ENCODE results near the gene EAPP.
A peak's percentile ranks its signal among the peaks of the same experiment; 100 is the strongest.
"Not testable (repeated sequence)": the region's sequence is repeated elsewhere in the genome, so short reads cannot be mapped to it uniquely, and the experiment has no call there.

The EAPP gene

DNA sequence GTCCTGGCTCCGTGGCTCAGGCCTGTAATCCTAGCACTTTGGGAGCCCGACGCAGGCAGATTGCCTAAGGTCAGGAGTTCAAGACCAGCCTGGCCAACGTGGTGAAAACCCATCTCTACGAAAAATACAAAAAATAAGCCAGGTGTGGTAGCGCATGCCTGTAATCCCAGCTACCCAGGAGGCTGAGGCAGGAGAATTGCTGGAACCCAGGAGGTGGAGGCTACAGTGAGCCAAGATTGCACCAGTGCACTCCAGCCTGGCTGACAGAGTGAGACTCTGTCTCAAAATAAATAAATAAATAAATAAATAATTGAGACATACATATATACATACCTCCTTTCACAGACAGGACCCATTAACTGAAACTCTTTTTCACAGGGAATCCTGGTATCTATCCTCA is 1.4 kb downstream of the EAPP start:
- not testable (repeated sequence) for DNase-seq

DNA sequence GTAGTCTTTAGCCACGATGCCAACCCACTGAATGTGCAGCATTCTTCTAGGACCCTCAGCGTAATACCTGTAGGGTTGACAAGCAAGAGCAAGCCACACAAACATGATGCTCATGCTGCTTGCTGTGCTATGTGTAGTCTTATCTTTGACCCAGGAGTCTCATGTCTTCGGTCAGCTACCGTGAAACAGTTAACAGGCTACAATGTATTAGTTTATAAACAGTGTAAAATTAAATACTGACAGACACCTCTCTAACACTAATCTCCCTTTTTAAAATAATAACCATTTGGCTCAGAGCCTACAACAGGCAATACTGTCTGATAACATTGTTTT is 1.9 kb downstream of the EAPP start:
- DNase-seq = no peak

DNA sequence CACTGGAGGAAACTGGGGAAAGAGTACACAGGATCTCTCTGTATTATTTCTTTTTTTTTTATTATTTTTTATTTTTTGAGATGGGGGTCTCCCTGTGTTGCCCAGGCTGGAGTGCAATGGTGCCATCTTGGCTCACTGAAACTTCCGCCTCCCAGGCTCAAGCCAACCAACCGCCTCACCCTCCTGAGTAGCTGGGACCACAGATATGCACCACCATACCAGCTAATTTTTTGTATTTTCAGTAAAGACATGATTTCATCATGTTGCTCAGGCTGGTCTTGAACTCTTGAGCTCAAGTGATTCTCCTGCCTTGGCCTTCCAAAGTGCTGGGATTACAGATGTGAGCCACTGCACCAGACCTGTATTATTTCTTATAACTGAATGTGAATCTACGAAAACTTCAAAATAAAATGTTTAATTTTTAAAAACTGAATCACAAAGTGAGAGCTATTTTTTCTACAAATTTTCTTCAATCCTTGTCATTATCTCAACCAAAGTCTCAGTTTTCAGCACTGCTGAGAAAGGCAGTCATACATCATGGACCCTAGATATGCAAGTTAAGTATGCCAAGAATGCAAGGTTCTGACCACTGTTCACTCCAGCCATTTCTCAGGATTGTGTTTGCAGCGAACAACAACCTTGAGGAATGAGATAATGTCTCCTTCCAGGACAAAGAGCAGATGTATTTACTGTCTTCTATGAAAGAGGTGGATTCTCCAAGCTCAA is 2.4 kb downstream of the EAPP start:
- DNase-seq = peak; percentile 56

DNA sequence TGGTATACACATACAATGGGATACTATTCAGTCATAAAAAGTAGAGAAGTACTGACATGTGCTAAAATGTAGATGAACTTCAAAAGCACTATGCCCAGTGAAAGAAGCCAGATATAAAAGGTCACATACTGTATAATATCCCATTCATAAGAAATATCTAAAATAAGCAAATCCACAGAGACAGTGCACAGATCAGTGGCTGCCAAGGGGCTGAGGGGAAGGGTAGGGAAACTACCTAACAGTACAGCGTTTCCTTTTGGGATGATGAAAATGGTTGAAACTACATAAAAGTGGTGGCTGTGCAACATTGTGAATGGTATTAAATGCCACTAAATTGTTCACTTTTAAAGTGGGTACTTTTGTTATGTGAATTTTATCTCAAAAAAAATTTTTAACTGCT is 11.9 kb downstream of the EAPP start:
- no peak for DNase-seq

GRCh38 chr14:34524216-34524615 is 15.3 kb downstream of the EAPP start:
- not testable (repeated sequence) for DNase-seq

DNA sequence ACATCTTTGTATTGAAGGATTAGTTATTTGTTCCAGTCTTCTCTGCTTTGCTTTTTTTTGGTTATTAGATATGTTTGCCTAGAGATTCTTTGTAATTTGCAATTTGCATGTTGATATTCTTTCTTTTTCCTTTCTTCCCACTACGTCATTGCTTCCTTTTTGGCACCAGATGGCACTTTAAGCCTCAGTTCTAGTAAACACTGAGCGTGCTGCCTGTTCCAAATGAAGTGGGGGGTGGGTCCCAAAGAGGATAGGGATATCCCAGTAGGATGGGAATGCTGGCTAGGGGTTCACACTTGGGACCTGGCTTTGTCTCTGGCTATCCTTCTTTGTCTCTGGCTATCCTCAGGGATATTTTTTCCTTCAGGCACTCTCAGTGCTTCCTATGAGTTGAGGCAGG is 17.0 kb downstream of the EAPP start:
- no peak for DNase-seq

DNA sequence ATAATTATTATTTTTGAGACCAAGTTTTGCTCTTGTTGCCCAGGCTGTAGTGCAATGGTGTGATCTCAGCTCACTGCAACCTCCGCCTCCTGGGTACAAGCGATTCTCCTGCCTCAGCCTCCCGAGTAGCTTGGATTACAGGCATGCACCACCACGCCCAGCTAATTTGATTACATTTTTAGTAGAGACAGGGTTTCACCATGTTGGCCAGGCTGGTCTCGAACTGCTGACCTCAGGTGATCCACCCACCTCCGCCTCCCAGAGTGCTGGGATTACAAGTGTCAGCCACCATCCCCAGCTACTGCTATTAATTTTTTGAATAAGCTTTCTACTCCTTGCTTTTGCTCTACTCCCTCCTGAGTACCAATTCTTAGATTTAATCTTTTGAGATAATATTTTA is 18.4 kb downstream of the EAPP start:
- DNase-seq = not testable (repeated sequence)

DNA sequence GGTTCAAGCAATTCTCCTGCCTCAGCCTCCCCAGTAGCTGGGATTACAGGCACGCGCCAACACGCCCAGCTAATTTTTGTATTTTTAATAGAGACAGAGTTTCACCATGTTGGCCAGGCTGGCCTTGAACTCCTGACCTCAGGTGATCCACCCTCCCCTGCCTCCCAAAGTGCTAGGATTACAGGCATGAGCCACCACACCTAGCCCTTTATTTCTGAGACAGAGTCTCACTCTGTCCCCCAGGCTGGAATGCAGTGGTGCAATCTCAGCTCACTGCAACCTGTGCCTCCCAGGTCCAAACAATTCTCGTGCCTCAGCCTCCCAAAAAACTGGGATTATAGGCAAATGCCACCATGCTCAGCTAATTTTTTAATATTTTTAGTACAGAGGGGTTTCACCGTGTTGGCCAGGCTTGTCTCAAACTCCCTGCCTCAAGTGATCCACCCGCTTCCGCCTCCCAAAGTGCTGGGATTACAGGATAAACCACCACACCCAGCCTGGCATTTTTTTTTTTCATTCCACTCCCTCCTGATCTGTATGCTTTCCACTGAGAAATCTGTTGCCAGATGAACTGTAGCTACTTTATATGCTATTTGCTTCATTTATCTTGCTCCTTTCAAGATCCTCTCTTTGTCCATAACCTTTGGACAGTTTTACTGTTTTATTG is 19.1 kb downstream of the EAPP start:
- DNase-seq = not testable (repeated sequence)

- DNase-seq = no peak
Observed at GRCh38 chr14:34507884-34508283, 31.6 kb downstream of the EAPP start.

GRCh38 chr14:34507459-34507858 is 32.0 kb downstream of the EAPP start:
- no peak for DNase-seq

GRCh38 chr14:34505124-34505491 is 34.4 kb downstream of the EAPP start:
- not testable (repeated sequence) for DNase-seq

GRCh38 chr14:34504027-34504426 is 35.5 kb downstream of the EAPP start:
- DNase-seq = not testable (repeated sequence)

- DNase-seq = peak; percentile 77
Observed at GRCh38 chr14:34502545-34503225, 36.8 kb downstream of the EAPP start.

DNA sequence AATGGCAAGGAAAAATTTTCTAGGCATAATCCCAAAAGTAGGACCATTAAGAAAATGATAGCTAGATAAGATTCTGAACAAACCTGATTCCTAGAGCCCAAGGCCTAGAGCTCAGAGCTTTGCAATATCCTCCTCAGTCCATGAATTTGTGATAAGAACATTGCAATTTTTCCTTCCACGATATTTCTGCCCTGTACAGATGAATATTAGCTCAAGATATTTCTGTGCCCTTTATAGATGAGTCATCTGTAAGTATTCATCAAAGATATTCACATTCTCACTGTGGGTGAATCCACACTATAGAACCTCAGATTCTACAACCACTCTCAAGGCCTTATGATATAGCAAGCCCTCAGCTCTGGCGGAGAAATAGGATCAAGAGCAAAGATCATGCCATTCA is 37.5 kb downstream of the EAPP start:
- peak; percentile 53 for DNase-seq

DNA sequence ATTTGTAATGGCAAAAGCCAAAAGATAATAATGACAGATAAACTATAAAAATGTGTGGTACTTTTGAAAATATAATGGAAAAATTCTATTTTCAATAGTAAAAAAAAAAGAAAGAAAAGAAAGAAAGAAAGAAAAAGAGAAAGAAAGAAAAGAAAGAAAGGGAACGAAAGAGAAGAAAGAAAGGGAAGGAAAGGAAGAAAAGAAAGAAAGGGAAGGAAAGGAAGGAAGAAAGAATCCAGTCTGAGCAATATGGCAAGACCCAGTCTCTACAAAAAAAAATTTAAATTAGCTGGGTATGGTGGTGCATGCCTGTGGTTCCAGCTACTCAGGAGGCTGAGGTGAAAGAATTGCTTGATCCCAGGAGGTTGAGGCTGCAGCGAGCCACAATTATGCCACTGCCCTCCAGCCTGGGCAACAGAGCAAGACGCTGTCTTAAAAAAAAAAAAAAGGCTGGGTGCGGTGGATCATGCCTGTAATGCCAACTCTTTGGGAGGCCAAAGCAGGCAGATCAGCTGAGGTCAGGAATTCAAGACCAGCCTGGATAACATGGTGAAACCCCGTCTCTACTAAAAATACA is 38.4 kb downstream of the EAPP start:
- DNase-seq = peak; percentile 50

- DNase-seq = no peak
Observed at GRCh38 chr14:34498684-34499412, 40.7 kb downstream of the EAPP start.

DNA sequence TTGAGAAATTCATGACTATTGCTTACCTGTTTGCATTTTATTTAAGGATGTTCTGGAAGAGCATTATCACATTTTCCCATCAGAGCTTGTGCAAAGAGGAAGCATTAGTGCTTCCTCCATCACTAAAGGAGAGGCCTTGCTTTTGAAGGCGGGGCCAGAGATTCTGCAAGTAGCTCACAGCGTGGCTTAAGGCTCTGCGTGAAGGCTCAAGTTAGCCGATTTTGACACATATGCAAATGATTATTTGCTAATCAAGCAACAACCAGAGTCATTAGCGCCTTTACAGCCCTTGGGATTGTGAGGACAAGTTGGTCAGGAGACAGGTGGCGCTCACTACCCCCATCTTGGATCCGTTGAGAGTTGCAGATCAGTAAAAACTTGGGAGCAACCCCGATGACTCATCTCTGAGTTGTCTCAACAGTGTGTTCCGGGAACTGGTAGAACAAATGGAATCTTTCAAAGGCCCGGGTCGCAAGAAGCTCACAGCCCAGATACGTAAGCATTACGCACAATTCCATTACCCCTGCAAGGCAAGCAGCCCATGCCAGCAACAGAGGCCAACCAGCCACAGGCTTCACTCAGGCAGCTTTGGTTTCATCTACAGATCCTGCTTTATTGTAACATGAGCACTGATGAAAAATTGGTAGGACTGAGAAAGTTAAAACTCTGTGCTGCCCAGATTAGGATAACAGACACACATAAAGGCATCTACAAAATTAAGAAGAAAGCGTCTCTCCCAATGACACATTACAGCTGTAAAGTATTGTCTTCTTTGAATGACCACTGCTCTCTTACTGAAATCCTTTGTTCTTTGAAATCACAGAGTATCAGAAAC is 42.6 kb downstream of the EAPP start:
- peak; percentile 95 for DNase-seq

DNA sequence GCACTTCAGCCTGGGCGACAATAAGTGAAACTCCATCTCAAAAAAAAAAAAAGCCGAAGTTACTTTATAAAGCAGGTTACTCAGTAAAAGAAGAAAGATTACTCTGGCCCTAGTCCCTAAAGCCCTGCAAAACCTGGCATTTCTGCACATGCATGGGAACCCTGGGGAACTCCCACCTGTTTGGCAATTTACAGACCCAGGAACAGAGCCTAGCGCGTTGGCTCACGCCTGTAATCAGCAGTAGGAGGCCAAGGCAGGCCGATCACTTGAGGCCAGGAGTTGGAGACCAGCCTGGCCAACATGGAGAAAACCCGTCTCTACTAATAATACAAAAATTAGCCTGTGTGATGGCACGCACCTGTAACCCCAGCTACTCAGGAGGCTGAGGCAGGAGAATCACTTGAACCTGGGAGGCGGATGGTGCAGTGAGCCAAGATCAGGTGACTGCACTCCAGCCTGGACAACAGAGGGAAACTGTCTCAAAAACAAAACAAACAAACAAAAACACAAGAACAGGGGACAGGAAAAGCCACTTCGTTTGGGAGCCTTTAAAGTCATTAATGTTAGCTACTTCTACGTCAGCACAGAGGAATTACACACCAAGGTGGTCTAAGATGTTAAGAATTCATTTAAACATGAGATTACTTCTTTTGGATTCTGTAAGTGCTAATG is 43.4 kb downstream of the EAPP start:
- DNase-seq = no peak

DNA sequence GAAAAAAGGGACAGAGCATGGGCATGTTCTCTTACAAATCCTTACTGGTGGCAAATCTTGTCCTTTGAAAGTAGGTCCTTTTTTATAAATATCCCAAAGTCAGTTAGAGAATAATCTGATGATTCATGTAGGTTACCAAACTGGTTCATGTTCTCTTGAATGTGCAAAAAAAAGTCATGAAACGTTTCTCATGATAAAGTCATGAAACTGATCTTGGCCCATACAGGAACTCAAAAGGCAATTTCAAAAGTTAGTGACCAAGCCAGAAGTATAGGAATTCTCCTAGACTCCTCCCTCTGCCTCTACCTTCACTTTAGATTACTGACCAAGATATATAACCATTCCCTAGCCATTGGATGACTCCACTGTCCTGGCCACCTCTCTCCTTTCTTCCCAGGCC is 50.2 kb downstream of the EAPP start:
- no peak for DNase-seq

DNA sequence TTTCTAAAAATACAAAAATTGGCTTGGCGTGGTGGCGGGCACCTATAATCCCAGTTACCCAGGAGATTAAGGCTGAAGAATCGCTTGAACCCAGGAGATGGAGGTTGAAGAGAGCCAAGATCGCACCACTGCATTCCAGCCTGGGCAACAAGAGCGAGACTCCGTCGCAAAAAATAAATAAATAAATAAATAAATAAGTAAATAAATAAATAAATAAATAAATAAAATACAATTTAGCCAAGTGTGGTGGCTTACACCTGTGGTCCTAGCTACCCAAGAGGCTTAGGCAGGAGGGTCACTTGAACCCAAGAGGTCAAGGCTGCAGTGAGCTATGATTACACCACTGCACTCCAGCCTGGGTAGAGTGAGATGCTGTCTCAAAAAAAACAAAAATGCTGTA is 51.0 kb downstream of the EAPP start:
- no peak for DNase-seq

GRCh38 chr14:34484726-34485125 is 54.8 kb downstream of the EAPP start:
- DNase-seq = no peak

Data from fibroblast of skin of scalp (primary cell).